Erythroblast (primary cell): Measurements from ENCODE around the gene IDUA.

Experiments used
- GATA1 ChIP-seq: IDR thresholded peaks from 2 replicates; pipeline ENCODE4 v1.6.1; 2011; ENCODE audit warnings: low read depth, mild to moderate bottlenecking, control low read depth, low read length, moderate library complexity
- POLR2A ChIP-seq: IDR thresholded peaks from 2 replicates; pipeline ENCODE4 v1.6.1; 2011; ENCODE audit warnings: mild to moderate bottlenecking, low read length

- TF ChIP-seq POLR2A = no peak
- TF ChIP-seq GATA1 = no peak
Measured at GRCh38 chr4:988726-989721, 2.2 kb downstream of the IDUA start.
